Neuron (in vitro differentiated cells): Measurements from ENCODE around the gene HTR2A.

ENCODE experiments used
- H2AFZ ChIP-seq: one replicate; pipeline ENCODE4 v1.6.1; 2013; ENCODE audit warnings: low read depth, mild to moderate bottlenecking, inconsistent platforms, low read length, moderate library complexity
- H3K27me3 ChIP-seq: one replicate; pipeline ENCODE4 v1.6.1; 2013; ENCODE audit warnings: low read length; ENCODE audit not compliant: insufficient read depth
- H3K36me3 ChIP-seq: one replicate; pipeline ENCODE4 v1.6.1; 2013; ENCODE audit warnings: low read length; ENCODE audit not compliant: insufficient read depth
- H3K4me1 ChIP-seq: one replicate; pipeline ENCODE4 v1.6.1; 2013; ENCODE audit warnings: low read length; ENCODE audit not compliant: insufficient read depth
- H3K4me3 ChIP-seq: 2 replicates; pipeline ENCODE4 v1.5.1; 2013; ENCODE audit warnings: mild to moderate bottlenecking, low read length, moderate library complexity
- H3K9me3 ChIP-seq: one replicate; pipeline ENCODE4 v1.6.1; 2013; ENCODE audit warnings: low read length

The HTR2A gene

DNA sequence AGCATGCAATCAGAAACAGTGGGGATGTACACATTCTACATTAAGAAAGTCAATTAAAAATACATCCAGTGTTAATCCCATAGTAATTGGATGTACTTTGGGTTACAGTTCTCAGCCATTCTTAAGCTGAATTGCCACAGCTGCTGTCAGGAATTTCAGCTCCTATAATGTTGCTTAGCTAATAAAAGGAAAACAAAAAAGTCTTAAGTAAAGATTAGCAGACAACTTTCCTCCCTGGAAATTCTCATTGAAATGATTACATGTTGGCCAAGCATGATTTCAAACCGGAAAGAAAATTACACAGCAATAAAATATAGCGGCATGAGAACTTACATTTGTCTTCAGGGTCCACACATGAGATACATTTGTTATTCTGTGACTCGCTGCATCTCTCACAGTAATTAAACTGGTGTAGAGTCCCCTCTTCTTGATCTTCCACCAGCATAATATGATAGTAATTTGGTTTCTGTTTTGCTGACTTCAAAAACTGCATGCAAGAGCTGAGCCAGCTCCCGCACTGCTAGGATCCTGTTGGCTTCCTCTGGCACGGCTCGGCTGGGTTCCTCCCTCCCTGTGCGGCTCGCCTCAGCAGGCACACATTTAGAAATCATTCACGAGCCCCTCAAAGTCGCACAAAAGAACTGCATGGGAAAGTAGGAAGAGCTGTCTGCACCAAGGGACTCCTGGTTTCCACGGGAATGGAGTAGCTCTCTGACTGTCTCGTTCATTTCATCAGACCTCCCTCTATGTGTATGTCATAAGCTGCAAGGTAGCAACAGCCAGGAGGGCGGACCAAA lies at the start of gene HTR2A:
Gene HTR2A, minus strand, starts transcription at position 713 of the 797 bp plus-strand sequence. CDS start 1,147 bp downstream, outside the sequence.
- H3K9me3 ChIP-seq: no peaks in the 10 kb centered on the region
- peak within 1 kb of the TSS; percentile 57 for H2AFZ ChIP-seq
- H3K27me3 ChIP-seq: peaks cover 26% of the 10 kb centered on the region
- H3K36me3 ChIP-seq: no peaks in the 10 kb centered on the region
- peaks cover 11% of the 10 kb centered on the region for H3K4me1 ChIP-seq
- no peak within 1 kb of the TSS for H3K4me3 ChIP-seq

DNA sequence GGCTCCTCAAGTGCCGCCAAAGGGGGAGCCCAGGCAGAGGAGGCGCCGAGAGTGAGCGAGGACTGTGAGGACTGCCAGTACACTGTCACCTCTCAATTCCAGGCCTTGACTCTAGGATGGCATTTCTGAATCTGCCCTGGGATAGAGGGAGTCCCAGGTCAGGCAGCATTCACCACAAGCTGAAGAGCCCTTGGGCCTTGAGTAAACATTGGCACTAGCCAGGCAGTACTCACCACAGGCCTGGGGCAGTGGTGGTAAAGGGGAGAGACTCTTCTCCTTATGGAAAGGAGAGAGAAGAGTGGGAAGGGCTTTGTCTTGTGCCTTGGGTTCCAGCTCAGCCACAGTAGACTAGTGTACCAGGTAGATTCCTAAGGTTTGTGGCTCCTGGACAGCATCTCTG lies 39.7 kb upstream of the HTR2A start:
- Histone ChIP-seq H3K36me3 (no peaks in the 10 kb centered on the region), H3K9me3 (no peaks in the 10 kb centered on the region), H2AFZ (no peak overlapping the region), H3K4me3 (no peak overlapping the region), H3K4me1 (no peaks in the 10 kb centered on the region), H3K27me3 (no peaks in the 10 kb centered on the region)

DNA sequence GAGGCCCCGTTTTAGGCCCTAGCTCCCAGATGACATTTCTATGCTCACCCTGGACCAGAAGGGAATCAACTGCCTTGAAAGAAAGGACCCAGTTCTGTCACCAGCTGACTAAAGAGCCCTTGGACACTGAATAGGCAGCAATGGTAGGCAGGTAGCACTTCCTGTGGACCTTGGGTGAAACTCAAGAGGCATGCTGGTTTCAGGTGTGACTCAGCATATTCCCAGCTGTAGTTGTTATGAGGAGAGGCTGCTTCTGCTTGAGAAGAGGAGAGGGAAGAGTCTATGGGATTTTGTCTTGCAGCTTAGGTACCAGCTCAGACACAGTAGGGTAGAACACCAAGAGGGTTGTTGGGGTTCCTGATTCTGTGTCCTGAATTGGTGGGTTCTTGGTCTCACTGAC lies 37.9 kb upstream of the HTR2A start:
- no peaks in the 10 kb centered on the region for H3K36me3 ChIP-seq
- no peak overlapping the region for H3K4me3 ChIP-seq
- no peaks in the 10 kb centered on the region for H3K9me3 ChIP-seq
- H3K27me3 ChIP-seq: no peaks in the 10 kb centered on the region
- H2AFZ ChIP-seq: no peak overlapping the region
- no peaks in the 10 kb centered on the region for H3K4me1 ChIP-seq

DNA sequence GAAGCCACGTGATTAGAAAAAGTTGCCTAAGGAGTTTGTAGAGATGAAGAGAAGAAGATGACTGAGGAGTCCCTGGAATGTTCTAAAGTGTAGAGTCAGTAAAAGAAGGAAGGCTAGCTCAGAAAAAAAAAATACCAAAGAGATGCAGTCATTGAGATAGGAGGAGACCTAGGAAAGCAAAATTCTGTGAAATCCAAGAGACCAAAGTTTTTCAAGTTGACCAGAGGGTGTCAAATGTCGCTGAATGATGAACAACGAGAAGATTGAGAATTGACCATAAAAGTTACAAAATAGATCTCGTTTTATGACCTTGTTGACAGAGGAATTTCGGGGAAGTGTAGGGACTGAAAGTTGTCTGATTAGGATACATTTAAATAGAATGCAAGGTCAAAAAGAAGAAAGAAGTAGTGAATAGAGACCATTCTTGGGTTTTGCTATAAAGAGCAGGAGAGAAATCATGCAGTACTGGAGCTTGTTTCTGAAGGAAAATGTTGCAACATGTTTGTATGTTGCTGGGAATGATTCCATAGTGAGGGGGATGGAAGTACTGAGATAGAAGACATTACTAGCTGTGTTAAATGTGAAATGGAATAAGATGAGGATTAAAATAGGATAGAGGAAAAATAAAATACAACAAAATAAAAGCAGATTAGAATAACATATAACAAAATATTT lies 30.2 kb upstream of the HTR2A start:
- no peaks in the 10 kb centered on the region for H3K36me3 ChIP-seq
- no peak overlapping the region for H3K4me3 ChIP-seq
- H2AFZ ChIP-seq: no peak overlapping the region
- no peaks in the 10 kb centered on the region for H3K27me3 ChIP-seq
- no peaks in the 10 kb centered on the region for H3K4me1 ChIP-seq
- no peaks in the 10 kb centered on the region for H3K9me3 ChIP-seq

DNA sequence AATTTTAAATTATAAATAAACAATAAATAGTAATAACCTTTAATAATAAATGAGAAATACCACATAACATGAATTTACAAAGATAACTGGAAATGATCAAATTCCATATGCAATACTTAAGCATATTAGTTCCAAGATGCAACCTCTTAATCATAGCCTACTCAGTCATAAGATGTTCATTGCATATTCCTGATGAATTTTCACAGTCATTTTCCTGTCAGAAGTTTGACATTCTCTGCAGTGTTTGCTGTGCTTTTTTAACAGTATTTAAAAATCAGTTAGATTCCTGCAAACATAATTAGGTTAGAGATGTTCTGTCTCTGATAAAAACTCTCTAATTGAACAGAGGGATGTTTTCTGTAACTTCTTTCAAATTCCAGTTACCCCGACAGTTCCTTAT lies 28.6 kb upstream of the HTR2A start:
- H3K9me3 ChIP-seq: no peaks in the 10 kb centered on the region
- no peaks in the 10 kb centered on the region for H3K27me3 ChIP-seq
- no peak overlapping the region for H3K4me3 ChIP-seq
- H2AFZ ChIP-seq: no peak overlapping the region
- H3K4me1 ChIP-seq: no peaks in the 10 kb centered on the region
- H3K36me3 ChIP-seq: no peaks in the 10 kb centered on the region

DNA sequence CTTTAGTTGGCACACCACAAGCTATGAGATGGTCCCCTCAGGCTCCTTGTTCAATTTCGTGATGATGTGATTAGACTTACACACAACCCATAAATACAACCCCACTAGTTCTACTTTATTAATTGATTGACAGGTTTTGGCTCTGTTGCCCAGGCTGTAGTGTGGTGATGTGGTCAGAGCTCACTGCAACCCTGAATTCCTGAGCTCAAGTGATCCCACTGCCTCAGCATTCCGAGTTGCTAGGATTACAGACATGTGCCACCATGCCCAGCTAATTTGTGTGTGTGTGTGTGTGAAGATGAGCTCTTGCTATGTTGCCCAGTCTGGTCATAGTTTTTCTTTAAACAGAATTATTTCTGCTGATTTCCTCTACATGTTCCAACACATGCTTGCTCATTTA lies 17.5 kb upstream of the HTR2A start:
- H2AFZ ChIP-seq: no peak overlapping the region
- no peaks in the 10 kb centered on the region for H3K36me3 ChIP-seq
- no peaks in the 10 kb centered on the region for H3K9me3 ChIP-seq
- no peaks in the 10 kb centered on the region for H3K27me3 ChIP-seq
- no peaks in the 10 kb centered on the region for H3K4me1 ChIP-seq
- H3K4me3 ChIP-seq: no peak overlapping the region

DNA sequence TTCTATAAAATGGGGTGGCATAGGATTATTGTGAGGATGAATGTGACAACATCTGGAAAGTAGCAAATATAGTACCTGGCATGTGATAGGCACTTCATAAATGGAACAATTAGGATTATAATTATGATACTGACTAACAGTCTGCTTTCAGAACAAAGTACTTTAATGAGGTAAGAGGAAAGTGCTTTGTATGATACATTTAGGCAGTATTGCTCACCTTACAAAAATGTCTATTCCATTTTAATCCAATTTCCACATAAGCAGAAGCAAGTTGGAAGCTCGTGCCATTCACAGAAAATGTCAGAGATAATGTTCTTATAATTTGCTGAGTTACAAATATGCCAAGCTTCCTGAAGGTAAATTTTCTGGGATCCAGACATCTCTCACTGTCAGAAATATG lies 16.9 kb upstream of the HTR2A start:
- no peaks in the 10 kb centered on the region for H3K36me3 ChIP-seq
- no peak overlapping the region for H2AFZ ChIP-seq
- no peak overlapping the region for H3K4me3 ChIP-seq
- no peaks in the 10 kb centered on the region for H3K9me3 ChIP-seq
- H3K27me3 ChIP-seq: no peaks in the 10 kb centered on the region
- no peaks in the 10 kb centered on the region for H3K4me1 ChIP-seq

DNA sequence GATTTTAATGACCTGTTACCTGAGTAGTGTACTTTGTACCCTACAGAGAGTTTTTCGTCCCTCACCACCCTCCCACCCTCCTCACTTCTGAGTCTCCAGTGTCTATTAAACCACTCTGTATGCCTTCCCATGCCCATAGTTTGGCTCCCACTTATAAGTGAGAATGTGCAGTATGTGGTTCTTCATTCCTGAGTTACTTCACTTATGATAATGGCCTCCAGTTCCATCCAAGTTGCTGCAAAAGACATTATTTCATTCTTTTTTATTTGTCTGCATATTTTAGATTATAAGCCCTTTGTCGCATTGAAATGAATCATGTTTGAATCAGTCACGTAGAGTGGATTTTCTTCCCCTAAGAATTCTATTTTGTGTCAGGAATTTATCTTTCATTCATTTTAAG lies 12.2 kb upstream of the HTR2A start:
- no peak overlapping the region for H2AFZ ChIP-seq
- no peaks in the 10 kb centered on the region for H3K4me1 ChIP-seq
- H3K27me3 ChIP-seq: no peaks in the 10 kb centered on the region
- H3K36me3 ChIP-seq: no peaks in the 10 kb centered on the region
- no peaks in the 10 kb centered on the region for H3K9me3 ChIP-seq
- H3K4me3 ChIP-seq: no peak overlapping the region

DNA sequence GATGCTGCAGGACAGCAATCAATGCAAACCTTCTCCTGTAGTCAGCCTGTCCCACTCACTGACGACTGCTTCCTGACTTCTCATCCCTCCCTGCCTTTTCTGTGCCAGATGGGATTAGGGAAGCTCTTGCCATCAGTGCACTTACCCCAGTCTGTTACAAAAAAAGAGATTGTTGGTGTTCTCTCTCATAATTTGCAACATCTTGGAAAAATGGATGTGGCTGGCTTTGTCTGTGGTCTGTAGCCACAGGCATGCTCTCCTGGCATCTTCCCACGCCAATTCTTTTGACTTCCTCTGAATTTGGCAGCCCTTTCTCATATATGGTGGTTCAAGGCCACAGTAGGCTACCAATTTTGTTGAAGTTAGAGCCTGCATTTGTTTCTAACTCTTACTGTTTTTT lies 11.6 kb upstream of the HTR2A start:
- H3K9me3 ChIP-seq: no peaks in the 10 kb centered on the region
- H3K4me3 ChIP-seq: no peak overlapping the region
- no peaks in the 10 kb centered on the region for H3K4me1 ChIP-seq

DNA sequence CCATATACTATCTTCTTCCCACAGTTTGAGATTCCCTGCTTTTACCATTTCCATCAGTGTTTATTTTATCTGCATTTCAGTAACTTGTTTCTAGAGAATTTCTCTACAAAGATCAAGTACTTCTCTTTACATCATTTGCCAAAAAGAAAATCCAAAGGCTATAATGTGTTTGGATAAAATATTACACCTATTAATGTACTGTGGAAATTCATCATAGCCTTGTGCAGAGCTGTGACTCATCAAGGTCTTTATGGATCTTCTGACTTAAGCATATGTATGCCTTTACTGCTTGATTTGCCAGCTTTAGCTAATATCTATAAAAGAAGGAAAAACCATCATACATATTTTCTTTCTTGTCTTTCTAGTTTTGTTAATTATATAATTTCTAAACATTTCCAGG lies 9.6 kb upstream of the HTR2A start:
- Histone ChIP-seq H3K4me1 (no peaks in the 10 kb centered on the region), H3K9me3 (no peaks in the 10 kb centered on the region), H2AFZ (no peak overlapping the region), H3K36me3 (no peaks in the 10 kb centered on the region), H3K4me3 (no peak overlapping the region), H3K27me3 (no peaks in the 10 kb centered on the region)

More for the DNA sequence above, 11.6 kb upstream of the HTR2A start:
- Histone ChIP-seq H2AFZ (no peak overlapping the region), H3K36me3 (no peaks in the 10 kb centered on the region), H3K27me3 (no peaks in the 10 kb centered on the region)

DNA sequence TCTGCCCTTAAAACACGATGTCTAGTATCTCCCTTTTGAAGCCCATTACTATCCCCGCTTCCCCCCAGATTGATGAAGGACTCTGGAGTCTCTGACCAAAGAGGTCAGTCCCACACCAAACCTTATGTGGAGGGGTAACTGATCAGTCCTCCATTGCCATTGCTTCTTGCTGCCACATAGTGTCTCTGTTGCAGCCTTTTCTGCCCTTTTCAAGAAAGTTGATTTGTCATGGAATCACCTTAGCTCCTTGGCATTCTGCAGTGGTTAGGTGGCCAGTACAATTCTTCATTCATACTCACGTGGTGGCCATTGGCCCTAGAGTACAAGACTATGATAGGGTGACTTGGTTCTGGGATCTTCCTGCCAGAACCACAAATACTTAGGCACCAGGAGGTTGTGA lies 8.4 kb upstream of the HTR2A start:
- H3K4me3 ChIP-seq: no peak overlapping the region
- H3K36me3 ChIP-seq: no peaks in the 10 kb centered on the region
- no peaks in the 10 kb centered on the region for H3K4me1 ChIP-seq
- no peaks in the 10 kb centered on the region for H3K27me3 ChIP-seq
- no peaks in the 10 kb centered on the region for H3K9me3 ChIP-seq
- H2AFZ ChIP-seq: no peak overlapping the region

DNA sequence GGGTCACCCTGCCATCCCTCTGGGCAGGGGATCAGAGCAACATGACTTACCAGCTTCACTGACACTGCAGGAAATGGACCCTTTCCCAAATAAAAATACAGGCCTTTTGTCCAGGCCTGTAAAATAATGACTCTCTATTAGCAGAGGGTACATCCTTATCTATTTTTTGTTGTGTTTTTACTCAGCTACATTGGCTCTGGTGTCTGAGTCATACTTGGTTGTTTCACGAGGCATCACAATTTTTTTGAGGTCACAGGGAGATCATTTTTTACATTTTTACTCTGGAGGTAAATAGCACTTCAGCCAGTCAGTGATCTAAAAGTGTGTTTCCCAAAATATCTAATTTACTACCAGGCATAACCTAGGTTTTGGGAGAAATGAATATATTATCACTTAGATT lies 6.9 kb upstream of the HTR2A start:
- no peaks in the 10 kb centered on the region for H3K4me1 ChIP-seq

DNA sequence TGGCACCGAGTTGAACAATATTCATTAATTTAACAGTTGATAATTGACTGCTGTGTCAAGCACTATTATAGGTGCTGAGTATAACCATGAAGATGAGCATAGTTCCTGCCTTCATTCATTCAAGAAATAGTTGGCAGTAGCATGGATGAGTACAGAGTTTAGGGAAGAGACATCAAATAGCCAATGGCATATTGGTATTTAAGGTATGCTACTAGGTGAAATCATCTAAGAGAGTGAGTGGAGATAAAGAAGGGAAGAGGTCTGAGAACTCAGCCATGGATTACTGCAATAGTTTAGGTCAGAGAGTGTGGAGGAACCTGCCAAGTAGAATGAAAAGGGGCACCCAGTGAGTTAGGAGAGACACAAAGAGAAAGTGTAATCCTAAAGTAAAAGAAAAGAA lies 4.9 kb upstream of the HTR2A start:
- H3K4me1 ChIP-seq: no peaks in the 10 kb centered on the region
- H3K36me3 ChIP-seq: no peaks in the 10 kb centered on the region
- no peaks in the 10 kb centered on the region for H3K9me3 ChIP-seq
- no peak overlapping the region for H2AFZ ChIP-seq
- no peak overlapping the region for H3K4me3 ChIP-seq
- peaks cover under 1% of the 10 kb centered on the region for H3K27me3 ChIP-seq

More for the DNA sequence above, 6.9 kb upstream of the HTR2A start:
- H3K36me3 ChIP-seq: no peaks in the 10 kb centered on the region
- no peaks in the 10 kb centered on the region for H3K9me3 ChIP-seq
- no peak overlapping the region for H3K4me3 ChIP-seq
- no peak overlapping the region for H2AFZ ChIP-seq
- no peaks in the 10 kb centered on the region for H3K27me3 ChIP-seq
